Muscle layer of colon (tissue), 2 donors: ENCODE measurements around the gene TMEM108.

ENCODE experiments used
- H3K27ac ChIP-seq: one replicate; pipeline ENCODE4 v1.7.0; 2013; ENCODE audit warnings: low read depth, mild to moderate bottlenecking, low read length, moderate library complexity
- H3K27me3 ChIP-seq, 2 donors: one replicate each; pipeline ENCODE4 v1.7.0; 2013; ENCODE audit warnings: low read length in 2 of 2, mild to moderate bottlenecking in 2 of 2; ENCODE audit not compliant: insufficient read depth in 2 of 2, control insufficient read depth in 1 of 2
- H3K36me3 ChIP-seq: one replicate; pipeline ENCODE4 v1.7.0; 2013; ENCODE audit warnings: mild to moderate bottlenecking, low read length; ENCODE audit not compliant: insufficient read depth
- H3K4me1 ChIP-seq: one replicate; pipeline ENCODE4 v1.7.0; 2013; ENCODE audit warnings: mild to moderate bottlenecking, low read length; ENCODE audit not compliant: insufficient read depth
- H3K4me3 ChIP-seq, 2 donors: one replicate each; pipeline ENCODE4 v1.7.0; 2013; ENCODE audit warnings: low read length in 2 of 2, low read depth in 1 of 2, mild to moderate bottlenecking in 1 of 2, moderate library complexity in 1 of 2
- H3K9ac ChIP-seq: one replicate; pipeline ENCODE4 v1.7.0; 2013; ENCODE audit warnings: low read length
- H3K9me3 ChIP-seq: one replicate; pipeline ENCODE4 v1.7.0; 2013; ENCODE audit warnings: mild to moderate bottlenecking, low read length
- donor health status: abdominal sarcoma.
- donor health status: Adenocarcinoma of cecum.

Gene TMEM108

GRCh38 chr3:133238015-133238414, 199.8 kb downstream of the TMEM108 start:
- Histone ChIP-seq H3K36me3 (no peaks in the 10 kb centered on the region), H3K9ac (no peak overlapping the region), H3K9me3 (no peaks in the 10 kb centered on the region), H3K4me1 (no peaks in the 10 kb centered on the region), H3K27ac (no peak overlapping the region), H3K4me3 (no peak overlapping the region), H3K27me3 (no peaks in the 10 kb centered on the region)

GRCh38 chr3:133246119-133246518, 207.9 kb downstream of the TMEM108 start:
- no peak overlapping the region for H3K4me3 ChIP-seq
- H3K36me3 ChIP-seq = no peaks in the 10 kb centered on the region
- no peaks in the 10 kb centered on the region for H3K4me1 ChIP-seq
- no peaks in the 10 kb centered on the region for H3K9me3 ChIP-seq
- H3K27me3 ChIP-seq = no peaks in the 10 kb centered on the region
- no peak overlapping the region for H3K9ac ChIP-seq
- H3K27ac ChIP-seq = no peak overlapping the region

- Histone ChIP-seq H3K9me3 (no peaks in the 10 kb centered on the region), H3K27me3 (no peaks in the 10 kb centered on the region), H3K9ac (no peak overlapping the region), H3K36me3 (no peaks in the 10 kb centered on the region), H3K4me1 (no peaks in the 10 kb centered on the region), H3K27ac (no peak overlapping the region), H3K4me3 (no peak overlapping the region)
These were observed 208.6 kb downstream of the TMEM108 start for GRCh38 chr3:133246773-133247172.

DNA sequence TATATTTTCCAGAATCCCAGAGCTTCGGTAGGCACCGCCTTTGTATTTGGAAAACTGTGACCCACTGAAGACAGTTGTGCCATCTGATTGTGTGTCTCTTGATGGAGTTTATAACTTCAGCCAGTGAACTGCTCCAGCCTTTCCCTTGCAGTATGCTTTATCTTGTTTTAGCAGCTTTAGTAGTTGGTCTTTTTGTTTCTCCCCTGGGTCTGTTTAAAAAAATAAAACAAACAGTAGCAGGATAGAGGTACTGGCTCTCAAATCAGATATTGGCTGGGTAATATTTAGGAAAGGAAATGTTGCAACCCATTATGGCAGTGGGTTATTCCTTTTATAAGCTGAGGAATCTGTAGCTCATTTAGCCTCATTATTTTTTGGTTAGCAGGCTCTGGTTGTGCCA, 210.2 kb downstream of the TMEM108 start:
- Histone ChIP-seq H3K4me1 (no peaks in the 10 kb centered on the region), H3K27me3 (no peaks in the 10 kb centered on the region), H3K4me3 (no peak overlapping the region), H3K9ac (no peak overlapping the region), H3K36me3 (no peaks in the 10 kb centered on the region), H3K9me3 (no peaks in the 10 kb centered on the region), H3K27ac (no peak overlapping the region)

- H3K4me1 ChIP-seq = no peaks in the 10 kb centered on the region
- H3K27me3 ChIP-seq = no peaks in the 10 kb centered on the region
- no peak overlapping the region for H3K9ac ChIP-seq
- H3K4me3 ChIP-seq = no peak overlapping the region
- H3K27ac ChIP-seq = no peak overlapping the region
- H3K36me3 ChIP-seq = no peaks in the 10 kb centered on the region
- no peaks in the 10 kb centered on the region for H3K9me3 ChIP-seq
These were observed 211.3 kb downstream of the TMEM108 start for GRCh38 chr3:133249490-133249889.

- Histone ChIP-seq H3K27ac (no peak overlapping the region), H3K9ac (no peak overlapping the region), H3K4me3 (no peak overlapping the region), H3K4me1 (peaks cover 7% of the 10 kb centered on the region), H3K27me3 (no peaks in the 10 kb centered on the region), H3K9me3 (no peaks in the 10 kb centered on the region), H3K36me3 (no peaks in the 10 kb centered on the region)
These were observed 216.0 kb downstream of the TMEM108 start for GRCh38 chr3:133254151-133254550.

- H3K27me3 ChIP-seq = no peaks in the 10 kb centered on the region
- H3K27ac ChIP-seq = no peak overlapping the region
- no peak overlapping the region for H3K9ac ChIP-seq
- no peaks in the 10 kb centered on the region for H3K9me3 ChIP-seq
- H3K4me3 ChIP-seq = no peak overlapping the region
- H3K36me3 ChIP-seq = no peaks in the 10 kb centered on the region
- H3K4me1 ChIP-seq = peaks cover 7% of the 10 kb centered on the region
These were observed 216.5 kb downstream of the TMEM108 start for GRCh38 chr3:133254716-133255115.

- Histone ChIP-seq H3K4me3 (no peak overlapping the region), H3K36me3 (no peaks in the 10 kb centered on the region), H3K27me3 (no peaks in the 10 kb centered on the region), H3K27ac (no peak overlapping the region), H3K9me3 (no peaks in the 10 kb centered on the region), H3K4me1 (peaks cover 7% of the 10 kb centered on the region), H3K9ac (no peak overlapping the region)
These were observed 218.7 kb downstream of the TMEM108 start for GRCh38 chr3:133256787-133257483.

GRCh38 chr3:133258358-133258757, 220.2 kb downstream of the TMEM108 start:
- no peak overlapping the region for H3K27ac ChIP-seq
- H3K36me3 ChIP-seq = no peaks in the 10 kb centered on the region
- no peaks in the 10 kb centered on the region for H3K9me3 ChIP-seq
- peaks cover 7% of the 10 kb centered on the region for H3K4me1 ChIP-seq
- H3K9ac ChIP-seq = no peak overlapping the region
- H3K4me3 ChIP-seq = no peak overlapping the region
- no peaks in the 10 kb centered on the region for H3K27me3 ChIP-seq

DNA sequence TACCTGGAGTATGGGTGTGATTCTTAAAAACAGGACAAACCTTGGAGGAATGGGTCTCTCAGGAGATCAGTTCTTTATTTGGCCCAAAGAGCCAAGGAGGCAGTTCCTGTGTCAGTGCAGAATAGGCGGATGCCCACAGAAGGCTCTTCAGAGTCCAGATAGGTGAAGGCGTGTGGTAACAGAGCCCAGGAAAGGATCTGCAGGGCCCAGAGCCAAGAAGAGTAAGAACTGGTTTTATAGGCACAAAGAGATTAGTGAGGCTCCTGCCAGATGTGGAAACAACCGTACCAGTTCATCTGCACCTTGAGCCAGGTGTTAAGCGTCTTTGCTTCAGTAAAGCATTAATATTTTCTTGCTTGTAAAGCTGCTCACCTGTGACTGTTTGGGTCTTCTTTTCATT, 221.6 kb downstream of the TMEM108 start:
- Histone ChIP-seq H3K36me3 (no peaks in the 10 kb centered on the region), H3K4me3 (no peak overlapping the region), H3K4me1 (peaks cover 7% of the 10 kb centered on the region), H3K9me3 (no peaks in the 10 kb centered on the region), H3K27ac (no peak overlapping the region), H3K27me3 (no peaks in the 10 kb centered on the region), H3K9ac (no peak overlapping the region)

GRCh38 chr3:133262333-133262732, 224.1 kb downstream of the TMEM108 start:
- H3K27ac ChIP-seq = no peak overlapping the region
- no peaks in the 10 kb centered on the region for H3K4me1 ChIP-seq
- no peaks in the 10 kb centered on the region for H3K27me3 ChIP-seq
- no peaks in the 10 kb centered on the region for H3K9me3 ChIP-seq
- H3K4me3 ChIP-seq = no peak overlapping the region
- no peaks in the 10 kb centered on the region for H3K36me3 ChIP-seq
- no peak overlapping the region for H3K9ac ChIP-seq

DNA sequence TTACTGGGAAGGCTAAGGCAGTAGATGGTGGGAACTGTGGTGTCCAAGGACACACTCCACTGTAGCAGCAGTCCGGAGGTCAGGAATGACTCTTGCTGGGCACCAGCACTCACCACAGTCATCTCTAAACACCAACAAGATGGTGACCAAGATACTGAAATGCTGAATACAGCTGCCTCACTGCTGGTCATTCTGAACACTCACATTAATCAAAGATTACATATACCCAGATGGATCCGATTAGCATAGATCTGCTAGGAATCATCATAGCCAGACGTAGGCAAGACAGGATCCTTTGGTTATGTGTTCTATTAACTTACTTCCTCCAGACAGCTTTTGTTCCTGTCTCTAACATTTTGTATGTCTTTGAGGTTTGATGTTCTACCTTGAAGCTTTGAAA, 226.7 kb downstream of the TMEM108 start:
- no peaks in the 10 kb centered on the region for H3K36me3 ChIP-seq
- H3K4me1 ChIP-seq = no peaks in the 10 kb centered on the region

More for the DNA sequence above, 226.7 kb downstream of the TMEM108 start:
- no peaks in the 10 kb centered on the region for H3K9me3 ChIP-seq
- H3K27ac ChIP-seq = no peak overlapping the region
- no peak overlapping the region for H3K4me3 ChIP-seq
- no peaks in the 10 kb centered on the region for H3K27me3 ChIP-seq
- H3K9ac ChIP-seq = no peak overlapping the region
